ENCODE results near the gene KCNAB2.

The KCNAB2 gene

GRCh38 chr1:6030547-6031261 lies 15.0 kb upstream of the KCNAB2 start:
- DNase-seq (ENCODE audit: low read depth) = no peak

DNA sequence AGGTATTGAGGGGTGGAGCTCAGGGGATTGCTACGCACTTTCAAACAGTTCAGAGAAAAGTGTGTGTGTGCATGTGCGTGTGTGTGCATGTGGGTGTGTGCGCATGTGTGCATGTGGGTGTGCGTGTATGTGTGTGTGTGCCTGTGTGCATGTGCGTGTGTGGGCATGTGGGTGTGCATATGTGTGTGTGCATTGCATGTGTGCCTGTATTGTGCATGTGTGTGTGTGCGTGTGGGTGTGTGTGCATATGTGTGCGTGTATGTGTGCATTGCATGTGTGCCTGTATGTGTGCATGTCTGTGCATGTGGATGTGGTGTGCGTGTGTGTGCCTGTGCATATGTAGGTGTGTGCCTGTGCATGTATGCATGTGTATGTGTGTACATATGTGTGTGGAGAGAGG lies 12.6 kb upstream of the KCNAB2 start:
- no peak for DNase-seq (ENCODE audit: low read depth)

GRCh38 chr1:6033986-6034749 lies 11.5 kb upstream of the KCNAB2 start:
- no peak for DNase-seq (ENCODE audit: low read depth)

DNA sequence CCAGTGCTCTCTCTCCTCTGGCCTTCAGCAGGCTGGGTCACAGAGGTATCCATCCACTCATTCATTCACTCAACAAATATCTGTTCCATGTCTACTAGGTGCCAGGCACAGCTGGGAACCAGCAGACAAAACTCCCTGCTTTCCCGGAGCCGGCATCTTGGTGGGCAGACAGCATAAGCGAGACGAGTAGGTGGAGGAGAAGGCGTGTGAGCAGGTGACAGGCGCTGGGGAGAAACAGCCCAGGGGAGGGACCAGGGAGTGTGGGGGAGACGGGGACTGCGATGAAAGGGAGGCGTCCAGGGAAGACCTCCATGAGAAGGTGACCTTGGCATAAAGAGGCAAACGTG lies 11.0 kb upstream of the KCNAB2 start:
- no peak for DNase-seq (ENCODE audit: low read depth)

DNA sequence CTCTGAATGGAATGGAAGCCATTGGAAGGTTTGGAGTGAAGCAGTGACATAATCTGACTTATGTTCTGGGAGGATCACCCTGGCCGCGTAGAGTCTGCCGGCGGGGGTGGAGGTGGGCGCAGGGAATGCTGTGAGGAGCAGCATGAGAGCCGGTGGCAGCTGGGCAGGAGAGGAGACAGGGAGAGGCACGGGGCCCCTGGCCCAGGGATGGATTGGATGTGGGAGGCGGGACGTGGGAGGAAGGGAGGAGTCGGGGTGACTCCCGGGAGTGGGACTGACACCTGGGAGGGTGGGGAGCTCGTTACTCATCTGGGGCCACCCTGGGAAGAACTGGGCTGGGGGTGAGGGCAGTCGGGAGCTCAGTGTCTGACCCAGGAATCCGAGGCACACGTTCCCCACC lies 10.4 kb upstream of the KCNAB2 start:
- DNase-seq (ENCODE audit: low read depth) = no peak

- no peak for DNase-seq (ENCODE audit: low read depth)
These were observed 10.0 kb upstream of the KCNAB2 start for GRCh38 chr1:6035719-6036118.

DNA sequence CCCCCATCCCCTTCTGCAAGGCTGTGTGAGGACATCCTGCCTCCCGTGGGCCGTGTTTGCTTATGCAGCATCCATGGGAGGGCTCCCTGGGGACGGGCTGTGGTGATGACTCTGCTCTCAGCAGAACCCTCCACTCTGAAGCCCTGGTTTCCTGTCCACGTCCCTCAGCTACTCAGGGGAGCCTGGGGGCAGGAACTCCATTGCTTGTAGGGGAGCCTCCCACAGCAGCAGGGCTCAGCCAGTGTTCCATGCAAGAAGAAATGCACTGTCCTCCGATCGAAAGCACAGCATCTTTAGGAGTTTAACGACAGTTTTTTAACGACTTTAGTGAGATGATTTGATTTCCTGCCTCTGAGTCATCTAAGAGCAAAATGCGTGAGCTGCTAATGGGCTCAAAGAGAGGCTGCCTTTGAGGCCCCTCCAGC lies 8.3 kb upstream of the KCNAB2 start:
- no peak for DNase-seq (ENCODE audit: low read depth)

DNA sequence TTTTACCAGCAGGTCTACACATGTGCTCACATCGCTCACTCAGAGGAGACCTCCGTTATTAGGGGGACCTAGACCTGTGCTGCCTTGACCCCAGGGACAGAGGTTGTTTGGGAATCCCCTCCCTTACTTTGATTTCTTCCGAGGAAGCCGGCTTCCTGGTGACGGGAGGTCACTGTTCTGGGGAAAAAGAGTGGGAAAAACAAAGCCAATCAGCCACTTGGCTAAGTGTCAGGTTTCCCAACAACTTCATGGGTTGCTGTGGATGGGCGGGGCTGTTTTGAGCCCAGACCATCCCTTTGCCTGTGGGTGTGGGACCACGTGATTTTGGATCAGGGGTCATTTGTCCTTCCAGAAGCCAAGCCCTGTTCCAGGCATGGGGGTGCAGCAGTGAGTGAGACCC lies 7.1 kb upstream of the KCNAB2 start:
- DNase-seq (ENCODE audit: low read depth) = no peak

DNA sequence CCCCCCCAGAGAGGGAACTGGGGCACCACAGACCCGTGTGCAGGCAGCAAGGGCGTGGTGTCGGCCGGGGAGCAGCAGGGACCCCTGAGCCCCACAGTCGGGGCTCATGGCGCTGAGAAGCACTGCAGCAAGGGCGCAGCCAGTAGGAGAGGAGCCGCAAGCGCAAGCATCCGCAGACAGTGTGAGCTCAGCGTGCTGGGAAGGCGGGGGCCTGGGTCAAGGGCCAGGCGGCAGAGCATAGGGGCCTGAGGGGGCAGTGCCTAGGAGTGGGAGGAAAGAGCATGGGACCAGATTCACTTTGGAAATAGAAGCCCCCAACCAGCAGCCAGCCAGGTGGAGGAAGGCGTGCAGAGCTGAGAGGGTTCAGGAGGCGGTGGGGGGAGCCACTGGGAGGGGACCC lies 6.7 kb upstream of the KCNAB2 start:
- DNase-seq (ENCODE audit: low read depth) = no peak

- DNase-seq (ENCODE audit: low read depth) = no peak
These were observed 5.2 kb upstream of the KCNAB2 start for GRCh38 chr1:6040444-6040843.

GRCh38 chr1:6040861-6041415 lies 4.8 kb upstream of the KCNAB2 start:
- DNase-seq (ENCODE audit: low read depth) = no peak

GRCh38 chr1:6041432-6042062 lies 4.1 kb upstream of the KCNAB2 start:
- no peak for DNase-seq (ENCODE audit: low read depth)

GRCh38 chr1:6043561-6043960 lies 2.1 kb upstream of the KCNAB2 start:
- no peak for DNase-seq (ENCODE audit: low read depth)

GRCh38 chr1:6044481-6045109 lies 1.1 kb upstream of the KCNAB2 start:
- DNase-seq (ENCODE audit: low read depth) = no peak

DNA sequence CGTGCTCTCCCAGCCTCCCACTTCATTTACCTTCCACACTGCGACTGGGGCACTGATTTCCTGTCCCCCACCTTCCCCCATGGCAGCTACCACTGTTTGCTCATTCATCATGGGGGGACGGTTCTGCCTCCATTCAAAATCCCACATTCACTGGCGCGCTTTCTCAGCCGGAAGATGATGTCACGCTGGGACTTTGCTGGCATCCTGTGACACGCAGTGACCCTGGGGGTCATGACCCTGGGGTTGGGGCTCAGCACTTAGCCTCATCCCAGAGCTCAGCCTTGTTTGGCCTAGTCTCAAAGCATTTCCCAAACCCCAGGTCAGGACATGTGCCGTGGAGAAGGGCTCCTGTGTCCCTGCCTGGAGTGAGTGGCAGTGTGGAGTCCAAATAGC lies 582 bp upstream of the KCNAB2 start:
- no peak for DNase-seq (ENCODE audit: low read depth)

DNA sequence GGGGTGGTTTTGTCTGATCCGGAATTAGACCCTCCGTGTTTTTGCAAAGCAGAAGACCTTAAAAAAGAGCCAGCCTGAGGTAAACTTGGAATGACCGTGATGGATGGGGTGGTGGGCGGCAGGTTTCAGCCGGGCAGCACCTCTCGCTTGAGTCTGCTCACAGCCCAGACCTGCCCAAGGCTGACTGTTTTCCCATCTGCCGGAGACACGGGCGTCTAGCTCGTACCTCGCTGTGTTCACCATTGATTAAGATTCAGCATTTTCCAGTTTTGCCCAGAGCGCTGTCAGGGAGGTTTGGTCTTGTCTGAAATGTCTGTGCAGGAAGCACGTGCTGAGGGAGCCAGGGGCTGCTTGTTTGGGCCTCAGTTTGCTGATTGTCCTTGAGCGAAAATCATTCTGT lies 591 bp downstream of the KCNAB2 start:
- no peak for DNase-seq (ENCODE audit: low read depth)

- DNase-seq (ENCODE audit: low read depth) = no peak
These were observed 2.6 kb downstream of the KCNAB2 start for GRCh38 chr1:6048179-6048867.

DNA sequence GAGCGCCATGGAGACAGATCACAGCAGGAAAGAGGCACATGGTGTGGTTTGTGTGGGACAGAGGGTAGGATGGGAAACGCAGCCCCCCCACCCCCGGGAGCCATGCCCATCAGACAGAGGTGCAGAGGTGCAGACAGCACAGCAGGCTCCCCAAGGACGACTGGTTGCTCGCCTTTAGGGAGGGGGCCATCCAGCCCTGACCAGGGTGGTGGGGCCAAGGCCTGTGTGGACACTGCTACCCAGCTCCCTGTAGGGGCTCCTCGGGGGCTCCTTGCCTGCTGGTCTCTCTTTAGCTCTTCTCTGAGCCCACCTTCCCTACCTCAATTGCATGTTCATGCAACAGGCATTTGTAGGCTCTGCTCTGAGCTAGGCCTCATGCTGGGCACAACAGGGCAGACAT lies 3.7 kb downstream of the KCNAB2 start:
- DNase-seq (ENCODE audit: low read depth) = no peak

GRCh38 chr1:6051423-6051822 lies 5.7 kb downstream of the KCNAB2 start:
- DNase-seq (ENCODE audit: low read depth) = no peak

DNA sequence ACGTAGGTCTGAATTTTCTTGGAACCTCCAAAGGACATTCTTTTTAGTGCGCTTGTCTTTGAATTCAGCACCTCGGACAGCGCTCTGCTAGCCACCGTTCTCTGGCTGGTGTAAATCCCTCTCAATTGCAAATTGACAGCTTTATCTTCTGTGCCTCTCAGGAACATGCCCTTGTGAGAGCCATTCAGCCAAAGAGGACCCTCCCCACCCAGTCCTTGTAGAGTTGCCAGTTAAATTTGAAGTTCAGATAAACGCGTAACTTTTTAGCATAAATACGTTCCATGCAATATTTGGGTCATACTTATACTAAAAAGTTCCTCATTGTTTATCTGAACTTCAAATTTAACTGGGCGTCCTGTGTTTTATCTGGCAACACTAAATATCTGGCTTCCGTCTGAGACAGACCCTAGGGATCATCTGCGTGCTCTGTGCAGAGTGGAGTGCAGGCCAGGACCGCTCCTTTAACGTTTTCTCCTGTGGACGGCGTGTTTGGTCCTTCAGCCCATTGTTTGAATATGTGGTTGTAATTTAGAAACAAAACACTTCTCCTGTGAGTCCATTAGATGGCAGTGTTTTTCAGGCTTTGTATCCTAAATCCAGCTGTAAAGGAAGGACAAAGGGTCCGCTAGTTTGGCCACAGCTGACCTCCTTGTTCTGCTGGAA lies 7.0 kb downstream of the KCNAB2 start:
- no peak for DNase-seq (ENCODE audit: low read depth)

DNA sequence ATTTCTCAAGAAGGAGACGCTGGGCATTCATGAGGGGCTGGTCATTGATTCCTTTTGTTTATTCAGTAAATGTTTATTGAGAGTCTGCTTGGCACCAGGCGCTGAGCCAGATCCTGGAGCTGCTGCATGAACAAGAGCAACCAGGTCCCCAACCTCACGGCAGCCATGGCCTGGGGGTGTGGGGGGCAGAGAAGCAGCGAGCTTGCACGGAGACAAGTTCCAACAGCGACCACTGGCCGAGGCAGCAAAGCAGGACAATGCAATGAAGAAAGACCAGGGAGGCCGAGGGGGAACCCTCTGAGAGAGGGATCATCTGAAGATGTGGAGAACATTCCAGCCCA lies 7.5 kb downstream of the KCNAB2 start:
- no peak for DNase-seq (ENCODE audit: low read depth)

DNA sequence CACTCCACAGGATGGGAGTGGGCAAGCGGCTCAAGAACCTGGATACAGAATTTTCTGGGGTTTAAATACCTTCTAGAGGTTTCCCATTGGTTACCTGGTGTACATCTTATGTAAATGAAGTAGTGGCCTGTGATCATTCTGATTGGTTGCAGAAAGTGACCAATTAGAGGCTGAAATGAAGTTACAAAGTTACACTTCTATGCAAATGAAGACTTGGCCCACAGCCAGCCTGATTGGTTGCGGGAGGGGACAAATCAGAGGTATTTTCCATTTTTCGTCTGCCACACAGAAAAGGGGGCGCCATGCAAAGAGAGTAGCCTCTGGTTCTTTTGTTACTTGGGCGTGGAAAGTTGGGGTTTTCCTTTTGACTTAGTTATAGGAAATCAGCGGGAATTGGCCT lies 8.9 kb downstream of the KCNAB2 start:
- no peak for DNase-seq (ENCODE audit: low read depth)

Data from non-pigmented ciliary epithelial cell (primary cell).